ENCODE measurements around the gene C1orf210. TPM values are rescaled to one million over a fixed set of nuclear protein-coding genes. Genes with fewer than 3 reads are reported as not detected.

The C1orf210 gene
- total and polyA plus RNA-seq, 11 donors = not detected

GRCh38 chr1:43319288-43319687 lies 33.9 kb upstream of the C1orf210 start:
- intact Hi-C loops (cut with DNase I) = no loop called here
- Histone ChIP-seq H3K27ac (no peak overlapping the region), H3K27me3 (no peaks in the 10 kb centered on the region), H3K9me3 (peaks cover 0 to 2% (median 0%) of the 10 kb centered on the region in 12 donors), H3K36me3 (peaks cover 0 to 67% (median 7%) of the 10 kb centered on the region in 9 donors), H3K4me3 (no peak overlapping the region), H3K4me1 (no peaks in the 10 kb centered on the region)
- WGBS, 4 donors = 96 to 98% (median 97%) methylated on average over 5 of the region's 5 CpGs
- no peak for ATAC-seq
- TF ChIP-seq CTCF (IDR thresholded peaks at IDR 0.05) (no peak), POLR2A (IDR thresholded peaks at IDR 0.05) (no peak)
- DNase-seq = no peak

- H3K27me3 ChIP-seq = no peaks in the 10 kb centered on the region
- intact Hi-C loops (cut with DNase I) = no loop called here
- H3K27ac ChIP-seq = no peak overlapping the region
- H3K4me3 ChIP-seq = no peak overlapping the region
- TF ChIP-seq POLR2A (IDR thresholded peaks at IDR 0.05) (no peak), CTCF (IDR thresholded peaks at IDR 0.05) (no peak)
- WGBS, 4 donors = 79 to 88% (median 87%) methylated on average over 4 of the region's 4 CpGs
- H3K36me3 ChIP-seq = peaks cover 0 to 67% (median 7%) of the 10 kb centered on the region in 9 donors
- H3K4me1 ChIP-seq = no peaks in the 10 kb centered on the region
- ATAC-seq (no peak), DNase-seq (no peak)
- H3K9me3 ChIP-seq = no peaks in the 10 kb centered on the region
Observed at GRCh38 chr1:43318831-43319230, 33.5 kb upstream of the C1orf210 start.

- DNase-seq = no peak
- Histone ChIP-seq H3K36me3 (peaks cover 0 to 64% (median 7%) of the 10 kb centered on the region in 9 donors), H3K9me3 (no peaks in the 10 kb centered on the region), H3K4me3 (no peak overlapping the region), H3K27ac (no peak overlapping the region), H3K4me1 (no peaks in the 10 kb centered on the region), H3K27me3 (no peaks in the 10 kb centered on the region)
- TF ChIP-seq CTCF (IDR thresholded peaks at IDR 0.05) (no peak), POLR2A (IDR thresholded peaks at IDR 0.05) (no peak)
- intact Hi-C loops (cut with DNase I) = no loop called here
- ATAC-seq = no peak
- WGBS, 4 donors = 86 to 92% (median 90%) methylated on average over 15 of the region's 15 CpGs
Observed at GRCh38 chr1:43317817-43318471, 32.6 kb upstream of the C1orf210 start.

- Histone ChIP-seq H3K9me3 (no peaks in the 10 kb centered on the region), H3K27ac (no peak overlapping the region), H3K4me3 (no peak overlapping the region), H3K36me3 (peaks cover 0 to 63% (median 7%) of the 10 kb centered on the region in 9 donors), H3K4me1 (no peaks in the 10 kb centered on the region), H3K27me3 (no peaks in the 10 kb centered on the region)
- no peak for ATAC-seq
- no peak for DNase-seq
- WGBS, 4 donors = 90 to 92% (median 92%) methylated on average over 14 to 16 of the region's 16 CpGs
- TF ChIP-seq POLR2A (IDR thresholded peaks at IDR 0.05) (no peak), CTCF (IDR thresholded peaks at IDR 0.05) (peak in 1 of 12 donors; percentile 20)
- intact Hi-C loops (cut with DNase I) = no loop called here
Observed at GRCh38 chr1:43316738-43317520, 31.5 kb upstream of the C1orf210 start.
